ENCODE data around the gene ARHGAP33. TPM values are rescaled to one million over a fixed set of nuclear protein-coding genes. Genes with fewer than 3 reads are reported as not detected.
A peak's percentile ranks its signal among the peaks of the same experiment; 100 is the strongest.

Gene ARHGAP33
- total and polyA plus RNA-seq, 2 of the 8 experiments (the other 6 are each of a cell fraction or from before 2014, with no cell fraction given) = 6.5 to 25.2 TPM

GRCh38 chr19:35744430-35745327 lies 30.7 kb upstream of the ARHGAP33 start (continued):
- peak; percentile 15 to 52 (median 48) for TF ChIP-seq CTCF (IDR thresholded peaks at IDR 0.05; ENCODE audit: control extremely low read depth in 1 of 3, insufficient read depth in 1 of 3, low read depth in 1 of 3, low read length in 3 of 3)
- TF ChIP-seq KDM1A (IDR thresholded peaks at IDR 0.05; ENCODE audit: borderline replicate concordance, low read length) = no peak
- TF ChIP-seq SAP30 (IDR thresholded peaks at IDR 0.05; ENCODE audit: insufficient read depth, insufficient replicate concordance, low read length) = peak; percentile 64
- TF ChIP-seq SUZ12 (IDR thresholded peaks at IDR 0.05; ENCODE audit: low read length) = no peak
- no peak for TF ChIP-seq KDM5A (IDR thresholded peaks at IDR 0.05; ENCODE audit: low read length)
- no peak for TF ChIP-seq SRF (IDR thresholded peaks at IDR 0.05; ENCODE audit: low read depth, low read length)
- TF ChIP-seq ASH2L (IDR thresholded peaks at IDR 0.05; ENCODE audit: low read length) = peak; percentile 67
- no peak for TF ChIP-seq SP4 (IDR thresholded peaks at IDR 0.05; ENCODE audit: low read length)
- TF ChIP-seq USF2 (IDR thresholded peaks at IDR 0.05; ENCODE audit: low read length) = no peak
- TF ChIP-seq BACH1 (IDR thresholded peaks at IDR 0.05; ENCODE audit: low read length) = no peak
- peak; percentile 28; the same call in 1 of the 2 replicates for TF ChIP-seq CREB1 (IDR thresholded peaks at IDR 0.05)
- no peak for TF ChIP-seq CHD1 (IDR thresholded peaks at IDR 0.05; ENCODE audit: low read depth, low read length)
- no peak for TF ChIP-seq RNF2 (IDR thresholded peaks at IDR 0.05; ENCODE audit: borderline replicate concordance, low read depth, low read length, missing control alignments, poor library complexity, severe bottlenecking)
- no peak for TF ChIP-seq CBX8 (IDR thresholded peaks at IDR 0.05; ENCODE audit: borderline replicate concordance, low read depth, low read length)
- no peak for TF ChIP-seq NRF1 (IDR thresholded peaks at IDR 0.05; ENCODE audit: low read depth, low read length)
- no peak for TF ChIP-seq TEAD4 (IDR thresholded peaks at IDR 0.05; ENCODE audit: low read depth, low read length)
- TF ChIP-seq SIRT6 (IDR thresholded peaks at IDR 0.05; ENCODE audit: low read length) = no peak
- no peak for TF ChIP-seq GTF2F1 (IDR thresholded peaks at IDR 0.05; ENCODE audit: borderline replicate concordance, low read depth, low read length)
- no peak for TF ChIP-seq SIX5 (IDR thresholded peaks at IDR 0.05; ENCODE audit: low read depth, low read length)
